Hematopoietic multipotent progenitor cell treated with erythropoietin and hydrocortisone succinate and interleukin-3 and kit ligand, for 17 days (in vitro differentiated cells): Measurements from ENCODE around the gene BLOC1S1.

Source experiments
- DNase-seq: peaks from one replicate; pipeline ENCODE4 v3.0.0-alpha.2; 2015; ENCODE audit warnings: low spot score

The BLOC1S1 gene

GRCh38 chr12:55711786-55712553, 3.9 kb upstream of the BLOC1S1 start:
- DNase-seq: no peak

GRCh38 chr12:55712700-55713415, 3.0 kb upstream of the BLOC1S1 start:
- DNase-seq: no peak

- no peak for DNase-seq
Observed at GRCh38 chr12:55713721-55714120, 2.1 kb upstream of the BLOC1S1 start.

- DNase-seq: no peak
Observed at GRCh38 chr12:55715169-55715764, 579 bp upstream of the BLOC1S1 start.

GRCh38 chr12:55716582-55716957, 724 bp downstream of the BLOC1S1 start:
- DNase-seq: no peak

- no peak for DNase-seq
Observed at GRCh38 chr12:55717011-55718007, 1.5 kb downstream of the BLOC1S1 start.

- no peak for DNase-seq
Observed at GRCh38 chr12:55718015-55718414, 2.2 kb downstream of the BLOC1S1 start.

GRCh38 chr12:55718624-55719275, 2.9 kb downstream of the BLOC1S1 start:
- DNase-seq: no peak

- DNase-seq: no peak
Observed at GRCh38 chr12:55719371-55719770, 3.5 kb downstream of the BLOC1S1 start.

- no peak for DNase-seq
Observed at GRCh38 chr12:55720071-55720564, 4.3 kb downstream of the BLOC1S1 start, which contains the start of gene RDH5. Gene RDH5 (plus strand): TSS chr12:55720393. CDS start chr12:55721185, 792 bp downstream.

GRCh38 chr12:55720894-55721444, 5.1 kb downstream of the BLOC1S1 start:
- DNase-seq: no peak

GRCh38 chr12:55721601-55722213, 5.9 kb downstream of the BLOC1S1 start:
- no peak for DNase-seq

GRCh38 chr12:55722948-55723347, 7.1 kb downstream of the BLOC1S1 start:
- DNase-seq: no peak

GRCh38 chr12:55723516-55724225, 7.8 kb downstream of the BLOC1S1 start:
- no peak for DNase-seq

GRCh38 chr12:55724226-55724939, 8.5 kb downstream of the BLOC1S1 start:
- peak; percentile 34 for DNase-seq

GRCh38 chr12:55724940-55725309, 9.1 kb downstream of the BLOC1S1 start:
- no peak for DNase-seq

- DNase-seq: no peak
Observed at GRCh38 chr12:55725556-55725955, 9.7 kb downstream of the BLOC1S1 start.

GRCh38 chr12:55726971-55727370, 11.1 kb downstream of the BLOC1S1 start:
- DNase-seq: no peak

GRCh38 chr12:55727643-55728185, 11.9 kb downstream of the BLOC1S1 start:
- peak; percentile 23 for DNase-seq
